Hematopoietic multipotent progenitor cell (in vitro differentiated cells): ENCODE data around the gene ITGB2. TPM values are rescaled to one million over a fixed set of nuclear protein-coding genes. Genes with fewer than 3 reads are reported as not detected.
"Not testable (repeated sequence)": the region's sequence is repeated elsewhere in the genome, so short reads cannot be mapped to it uniquely, and the experiment has no call there.

Experiments
- DNase-seq, 3 donors: peaks; one replicate each; pipeline ENCODE4 v3.0.0-alpha.2; 2011 to 2015; ENCODE audit warnings: low read depth in 2 of 3, low spot score in 2 of 3
- total RNA-seq: library from RNA; depleted of rRNA; stranded (reverse); fragments of >200 nt; gene quantifications from one replicate; pipeline ENCODE4 v1.2.3, GENCODE V29; 2012

The ITGB2 gene
- total RNA-seq, 1 donor: 169 TPM

DNA sequence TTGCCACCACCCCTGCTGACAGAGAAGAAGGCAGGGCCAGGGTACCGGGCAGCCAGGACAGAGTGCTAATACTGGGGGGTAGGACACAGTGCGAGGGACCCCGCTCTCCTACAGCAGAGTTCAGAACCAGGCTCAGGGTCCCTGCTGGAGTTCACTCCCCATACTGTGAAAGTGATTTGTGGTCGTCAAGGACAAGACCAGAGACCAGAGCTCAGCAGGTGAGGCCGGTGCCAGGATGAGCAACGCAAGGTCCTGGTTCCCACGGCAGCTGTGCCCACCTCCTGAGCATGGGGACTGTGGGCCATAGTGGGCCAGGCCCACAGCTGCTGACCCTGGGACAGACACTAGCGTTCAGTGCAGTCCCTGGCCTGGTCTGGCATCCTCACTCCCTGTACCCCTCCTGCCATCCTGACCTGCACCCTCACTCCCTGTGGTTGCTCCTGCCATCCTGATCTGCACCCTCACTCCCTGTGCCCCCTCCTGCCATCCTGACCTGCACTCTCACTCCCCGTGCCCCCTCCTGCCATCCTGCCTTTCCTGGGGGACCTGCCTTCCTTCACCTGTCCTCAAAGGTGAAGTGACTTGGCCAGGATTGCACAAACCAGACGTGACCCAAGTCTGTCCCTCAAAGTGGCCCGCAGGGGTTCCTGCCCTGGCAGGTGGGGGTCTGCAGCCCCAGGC, 33.4 kb downstream of the ITGB2 start:
- no peak for DNase-seq

DNA sequence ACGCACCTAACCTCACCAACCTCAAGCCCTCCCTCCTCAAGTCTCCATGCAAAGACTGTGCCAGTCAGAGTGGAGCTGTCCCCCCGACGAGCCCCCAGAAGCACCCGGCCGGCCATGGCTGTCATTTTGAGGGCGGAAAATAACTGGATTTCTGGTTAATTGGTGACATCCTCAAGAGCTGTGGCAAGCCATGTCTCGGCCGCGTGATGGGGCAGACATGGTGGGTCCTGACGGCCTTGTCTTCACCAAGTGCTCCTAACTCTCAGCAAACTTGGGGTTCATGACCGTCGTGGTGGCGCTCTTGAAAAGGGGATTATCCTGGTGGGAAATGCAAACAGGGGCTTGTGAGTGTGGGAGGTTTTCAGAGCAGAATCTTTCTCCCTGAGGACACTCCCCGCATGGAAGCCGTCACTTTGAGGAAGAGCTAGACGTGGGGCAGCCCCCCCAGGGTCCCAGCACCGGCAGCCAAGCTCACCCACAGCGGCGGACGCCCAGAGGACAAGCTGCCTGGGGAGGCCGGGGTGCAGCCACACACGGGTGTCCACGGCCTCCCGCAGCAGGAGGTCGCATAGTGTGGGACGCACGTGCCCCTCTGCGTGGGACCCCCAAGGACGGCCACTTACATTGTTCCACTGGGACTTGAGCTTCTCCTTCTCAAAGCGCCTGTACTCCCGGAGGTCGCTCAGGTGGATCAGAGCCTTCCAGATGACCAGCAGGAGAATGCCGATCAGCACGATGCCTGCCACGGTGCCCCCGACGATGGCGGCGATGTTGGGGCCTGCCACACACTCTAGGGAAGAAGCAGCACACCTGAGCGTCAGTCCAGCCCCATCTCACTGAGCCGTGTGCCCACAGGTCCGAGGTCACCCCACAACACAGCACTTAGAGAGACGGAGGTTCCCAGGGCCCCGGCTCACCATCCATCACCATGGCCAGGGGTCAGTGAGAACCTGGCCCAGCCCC, 34.3 kb downstream of the ITGB2 start:
- DNase-seq: no peak

DNA sequence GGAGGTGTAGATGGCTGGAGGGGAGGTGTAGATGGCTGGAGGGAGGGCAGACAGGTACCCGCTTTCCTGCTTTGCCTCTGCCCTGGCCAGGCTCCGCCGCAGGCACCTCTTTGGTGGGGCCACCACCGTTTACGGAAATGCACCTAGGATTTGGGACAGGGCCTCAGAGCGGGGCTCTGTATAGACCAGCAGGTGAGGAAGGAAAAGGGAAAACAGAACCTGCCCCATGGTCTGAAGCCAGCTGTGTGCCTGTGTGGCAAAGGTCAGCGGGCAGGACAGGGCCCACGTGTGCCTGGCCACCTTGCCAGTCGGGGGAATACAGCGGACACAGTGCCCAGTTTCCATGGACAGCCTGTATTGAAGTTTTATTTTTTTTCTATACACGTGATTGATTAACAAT, 35.1 kb downstream of the ITGB2 start:
- no peak for DNase-seq

DNA sequence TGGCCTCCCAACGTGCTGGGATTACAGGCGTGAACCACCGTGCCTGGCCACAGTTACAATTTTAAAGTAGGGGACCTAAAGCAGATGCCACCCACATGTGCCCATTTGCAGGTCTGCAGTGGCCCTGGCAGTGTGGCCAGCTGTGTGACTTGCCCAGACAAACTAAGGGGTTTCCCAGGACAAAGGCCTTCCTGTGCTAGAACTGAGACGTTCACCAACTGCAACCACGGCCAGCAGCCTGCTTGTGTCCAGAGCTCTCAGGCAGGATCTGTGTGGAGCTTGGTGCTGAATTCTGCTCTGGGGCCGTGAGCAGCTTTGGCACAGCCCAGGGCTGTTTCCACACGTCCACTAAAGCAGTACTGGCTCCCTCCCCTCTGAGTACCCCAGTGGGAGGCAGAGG, 36.6 kb downstream of the ITGB2 start:
- no peak for DNase-seq

DNA sequence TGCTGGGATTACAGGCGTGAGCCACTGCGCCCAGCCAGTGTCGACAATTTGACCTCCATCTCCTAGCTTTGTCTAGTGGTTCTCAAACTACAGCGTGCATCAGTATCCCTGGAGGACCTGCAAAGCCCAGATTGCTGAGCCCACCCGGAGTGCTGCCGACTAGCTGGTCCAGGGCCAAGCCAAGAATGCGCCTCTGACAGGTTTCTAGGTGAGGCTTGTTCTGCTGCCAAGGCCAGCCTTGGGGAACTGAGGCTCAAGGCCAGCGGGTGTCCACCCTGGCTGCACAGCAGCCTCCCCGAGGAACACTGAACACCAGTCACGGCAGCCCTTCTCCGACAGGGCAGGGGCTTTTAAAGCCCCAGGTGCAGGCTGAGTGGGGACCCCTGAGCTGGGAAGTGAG, 37.4 kb downstream of the ITGB2 start:
- no peak for DNase-seq

DNA sequence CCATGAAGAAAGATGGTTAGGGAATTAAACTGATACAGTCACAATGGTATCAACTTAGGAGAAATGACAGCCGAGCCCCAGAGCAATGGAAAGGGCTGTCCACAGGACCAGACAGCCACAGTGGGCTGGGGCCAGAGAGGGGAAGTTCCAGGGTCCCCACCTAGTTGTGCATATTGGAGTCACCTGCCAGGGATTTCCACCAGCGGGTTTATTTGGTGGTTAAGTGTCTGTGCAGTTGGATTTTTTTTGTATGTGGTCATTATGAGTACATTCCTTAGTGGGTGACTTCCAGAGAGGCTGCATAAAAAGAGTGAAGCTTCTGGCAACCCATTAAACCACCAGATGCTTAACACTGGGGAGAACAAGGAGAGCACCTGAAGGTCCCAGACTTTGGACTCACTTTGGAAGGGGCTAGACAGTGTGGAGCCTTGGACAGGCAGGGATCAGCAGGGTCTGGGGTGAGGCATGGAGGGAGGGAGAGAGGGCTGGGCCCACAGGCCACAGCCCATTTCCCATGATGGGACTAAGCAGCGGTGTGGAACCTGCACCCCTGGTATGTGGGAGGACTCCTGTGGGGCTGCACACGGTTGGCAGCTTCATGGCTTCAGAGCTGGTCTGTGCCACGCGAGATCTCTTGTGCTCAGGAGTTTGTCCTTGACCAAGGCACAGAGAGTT, 39.4 kb downstream of the ITGB2 start:
- peak in 2 of 3 donors; percentile 75 to 76 for DNase-seq

DNA sequence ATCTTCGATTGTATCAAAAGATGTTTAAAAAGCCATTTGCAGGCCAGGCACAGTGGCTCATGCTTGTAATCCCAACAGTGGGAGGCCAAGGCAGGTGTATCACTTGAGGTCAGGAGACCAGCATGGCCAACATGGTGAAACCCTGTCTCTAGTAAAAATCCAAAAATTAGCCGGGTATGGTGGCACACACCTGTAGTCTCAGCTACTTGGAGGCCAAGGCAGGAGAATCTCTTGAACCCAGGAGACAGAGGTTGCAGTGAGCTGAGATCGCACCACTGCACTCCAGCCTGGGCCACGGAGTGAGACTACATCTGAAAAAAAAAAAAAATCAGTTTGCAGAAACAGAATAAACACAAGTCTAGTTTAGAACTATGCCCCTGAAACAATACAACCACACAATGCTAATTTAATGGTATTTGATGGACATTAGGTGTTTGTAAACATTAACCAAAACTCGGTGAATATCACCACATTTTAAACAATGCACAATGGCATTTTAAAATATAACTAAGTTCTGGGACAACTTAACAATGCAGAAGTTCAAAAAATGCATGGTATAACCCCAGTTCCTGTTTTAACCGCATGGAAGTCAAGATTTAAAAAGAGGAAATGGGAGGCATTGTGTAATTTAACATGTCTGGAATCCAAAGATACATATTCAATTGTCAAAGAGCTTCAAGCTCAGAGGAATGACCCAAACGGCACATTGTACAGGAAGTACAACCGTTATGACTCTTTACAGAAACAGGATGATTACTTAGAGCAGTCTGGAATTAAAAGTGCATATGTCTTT, 40.1 kb downstream of the ITGB2 start:
- peak in 2 of 3 donors; percentile 83 to 95 for DNase-seq

DNA sequence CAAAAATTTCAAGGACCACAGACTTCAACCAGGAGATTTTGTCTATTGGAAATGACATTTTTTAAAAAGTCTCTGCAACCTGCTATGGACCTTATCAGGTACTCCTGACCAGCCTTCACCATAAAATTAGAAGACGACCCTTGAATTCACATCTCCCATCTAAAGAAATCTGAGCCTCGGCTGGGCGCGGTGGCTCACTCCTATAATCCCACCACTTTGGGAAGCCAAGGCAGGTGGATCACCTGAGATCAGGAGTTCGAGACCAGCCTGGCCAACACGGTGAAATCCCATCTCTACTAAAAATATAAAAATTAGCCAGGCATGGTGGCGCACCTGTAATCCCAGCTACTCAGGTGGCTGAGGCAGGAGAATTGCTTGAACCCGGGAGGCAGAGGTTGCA, 41.5 kb downstream of the ITGB2 start:
- not testable (repeated sequence) for DNase-seq

DNA sequence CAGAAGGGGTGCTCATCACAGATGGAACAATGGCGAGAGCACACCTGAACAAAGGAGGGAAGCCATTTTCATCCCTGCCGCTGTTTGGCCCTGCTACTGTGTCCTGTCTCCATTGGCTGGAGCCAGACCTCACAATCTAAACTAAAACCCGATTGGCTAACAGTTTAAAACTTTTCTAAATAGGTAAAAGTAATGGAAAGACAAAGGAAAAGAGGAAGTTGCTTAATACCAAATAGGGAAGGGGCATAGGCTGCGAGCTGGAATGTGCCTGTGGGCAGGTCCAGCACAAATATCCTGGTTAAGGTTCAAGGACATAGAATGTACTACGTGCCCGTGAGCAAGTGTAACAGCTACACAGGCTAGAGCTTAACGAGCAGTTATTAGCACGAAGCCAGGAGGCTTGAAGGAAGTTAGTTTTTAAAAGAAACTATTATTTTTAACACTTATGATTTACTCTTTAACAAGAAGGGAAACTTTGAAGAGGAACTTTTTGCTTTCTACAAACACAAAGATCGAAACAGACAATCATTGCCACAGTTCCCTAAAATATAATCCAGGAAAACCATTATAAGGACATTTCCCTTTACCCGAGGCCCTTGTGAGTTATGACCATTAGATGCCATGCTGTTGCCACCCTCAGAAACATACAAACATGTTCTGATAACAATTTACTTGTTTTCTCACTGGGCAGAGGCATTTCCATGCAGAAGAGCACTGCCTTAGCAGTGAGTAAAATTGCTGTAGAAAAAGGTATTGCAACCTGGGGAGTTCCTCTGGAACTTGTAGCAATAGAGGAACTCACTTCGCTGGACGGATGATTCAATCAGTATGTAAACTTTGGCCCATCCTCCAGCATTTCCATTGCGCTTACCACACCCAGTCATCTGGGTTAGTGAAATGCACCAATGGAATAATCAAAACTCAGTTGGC, 42.4 kb downstream of the ITGB2 start:
- peak in 2 of 3 donors; percentile 39 to 56 for DNase-seq

DNA sequence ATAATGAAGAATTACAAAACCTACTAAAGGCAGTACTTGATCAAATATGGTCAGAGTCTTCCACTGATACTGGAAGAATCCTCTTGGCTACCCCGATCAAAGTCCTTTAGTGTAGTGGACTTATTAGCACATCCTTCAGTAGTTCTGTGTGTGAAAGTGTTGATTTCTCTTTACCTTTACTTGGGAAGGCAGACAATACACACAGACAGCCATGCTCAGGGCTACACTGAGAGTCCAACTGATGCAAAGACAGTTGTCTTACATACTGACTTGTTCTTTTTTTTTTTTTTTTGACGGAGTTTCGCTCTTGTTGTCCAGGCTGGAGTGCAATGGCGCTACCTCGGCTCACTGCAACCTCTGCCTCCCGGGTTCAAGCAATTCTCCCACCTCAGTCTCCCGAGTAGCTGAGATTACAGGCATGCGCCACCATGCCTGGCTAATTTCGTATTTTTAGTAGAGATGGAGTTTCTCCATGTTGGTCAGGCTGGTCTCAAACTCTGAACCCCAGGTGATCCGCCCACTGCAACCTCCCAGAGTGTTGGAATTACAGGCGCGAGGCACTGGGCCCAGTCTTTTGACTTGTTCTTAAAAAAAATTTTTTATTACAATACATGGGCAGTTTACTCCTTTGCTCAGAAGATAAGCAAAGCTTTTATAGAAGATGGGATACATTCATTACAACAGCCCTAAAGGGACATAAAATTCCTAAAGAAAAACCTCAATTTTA, 43.7 kb downstream of the ITGB2 start:
- no peak for DNase-seq

DNA sequence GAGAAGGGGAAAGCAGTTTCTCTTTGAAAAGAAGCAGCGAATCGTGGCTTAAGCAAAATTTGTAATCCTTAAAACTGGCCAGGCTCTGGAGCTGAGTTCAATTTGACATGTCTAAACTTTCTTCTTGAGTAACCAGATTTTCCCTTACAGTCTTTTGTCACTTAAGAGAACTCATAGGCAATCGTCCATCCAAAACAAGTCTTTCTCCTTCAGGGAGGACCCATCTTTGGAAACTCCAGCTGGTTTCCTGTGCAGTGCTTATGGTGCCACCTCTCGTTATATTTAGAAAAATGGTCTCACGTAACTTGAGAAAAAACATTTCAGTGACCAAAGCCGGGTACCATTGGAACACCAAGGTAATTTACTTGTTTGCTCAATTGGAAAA, 45.4 kb downstream of the ITGB2 start:
- peak in 2 of 3 donors; percentile 44 to 54 for DNase-seq

DNA sequence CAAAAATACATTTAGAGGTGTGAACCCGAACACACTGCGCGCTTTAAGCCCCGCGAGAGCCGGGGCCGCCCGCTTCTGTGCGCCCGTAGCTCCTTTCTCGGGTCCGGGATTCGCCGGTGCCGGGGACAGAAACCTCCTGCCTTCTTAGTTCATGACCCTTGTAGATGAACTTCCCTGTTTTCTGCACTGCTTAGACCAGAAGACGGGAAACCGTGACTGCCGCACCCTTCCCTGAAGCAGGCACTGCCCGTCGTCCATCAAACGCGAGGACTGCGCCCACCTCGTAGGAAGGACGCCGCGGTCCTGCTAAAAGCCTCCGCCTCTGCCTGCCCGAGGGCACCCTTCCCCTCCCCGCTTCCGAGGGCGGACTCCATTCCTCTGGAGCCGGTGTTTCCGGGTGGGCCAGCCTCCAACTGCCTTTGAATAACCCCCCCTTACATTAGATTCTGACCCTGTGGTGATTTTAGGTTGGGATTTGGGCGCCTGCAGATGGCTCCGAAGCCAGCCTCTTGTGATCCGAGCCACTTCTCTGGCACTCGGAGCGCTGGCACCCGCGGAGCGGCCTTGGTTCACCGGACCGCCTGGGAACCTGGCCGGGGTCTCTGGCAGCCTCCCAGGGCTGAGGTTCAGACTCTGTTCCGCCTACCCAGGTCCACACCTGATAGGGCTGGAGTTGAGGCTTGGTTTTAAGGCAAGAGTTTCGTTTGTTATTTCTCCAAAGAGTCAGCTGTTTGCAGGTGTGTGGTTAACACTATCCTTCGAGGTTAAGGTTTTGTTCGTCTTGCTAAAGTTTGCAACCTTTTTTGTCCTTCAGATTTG, 46.0 kb downstream of the ITGB2 start:
- peak in 2 of 3 donors; percentile 47 to 57 for DNase-seq

DNA sequence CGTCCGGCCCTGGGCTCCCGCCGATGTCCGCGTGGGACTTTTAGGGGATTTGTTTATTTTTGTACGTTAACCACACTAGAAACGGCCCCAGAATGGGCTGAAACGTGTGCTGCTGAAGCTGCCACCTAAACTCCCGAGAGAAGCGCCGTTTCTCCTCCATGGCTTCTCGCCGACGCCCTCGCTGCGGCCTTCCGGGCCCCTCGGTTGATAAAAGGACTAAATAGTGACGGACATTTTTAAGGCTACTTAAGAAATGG, 46.5 kb downstream of the ITGB2 start:
- DNase-seq: no peak

DNA sequence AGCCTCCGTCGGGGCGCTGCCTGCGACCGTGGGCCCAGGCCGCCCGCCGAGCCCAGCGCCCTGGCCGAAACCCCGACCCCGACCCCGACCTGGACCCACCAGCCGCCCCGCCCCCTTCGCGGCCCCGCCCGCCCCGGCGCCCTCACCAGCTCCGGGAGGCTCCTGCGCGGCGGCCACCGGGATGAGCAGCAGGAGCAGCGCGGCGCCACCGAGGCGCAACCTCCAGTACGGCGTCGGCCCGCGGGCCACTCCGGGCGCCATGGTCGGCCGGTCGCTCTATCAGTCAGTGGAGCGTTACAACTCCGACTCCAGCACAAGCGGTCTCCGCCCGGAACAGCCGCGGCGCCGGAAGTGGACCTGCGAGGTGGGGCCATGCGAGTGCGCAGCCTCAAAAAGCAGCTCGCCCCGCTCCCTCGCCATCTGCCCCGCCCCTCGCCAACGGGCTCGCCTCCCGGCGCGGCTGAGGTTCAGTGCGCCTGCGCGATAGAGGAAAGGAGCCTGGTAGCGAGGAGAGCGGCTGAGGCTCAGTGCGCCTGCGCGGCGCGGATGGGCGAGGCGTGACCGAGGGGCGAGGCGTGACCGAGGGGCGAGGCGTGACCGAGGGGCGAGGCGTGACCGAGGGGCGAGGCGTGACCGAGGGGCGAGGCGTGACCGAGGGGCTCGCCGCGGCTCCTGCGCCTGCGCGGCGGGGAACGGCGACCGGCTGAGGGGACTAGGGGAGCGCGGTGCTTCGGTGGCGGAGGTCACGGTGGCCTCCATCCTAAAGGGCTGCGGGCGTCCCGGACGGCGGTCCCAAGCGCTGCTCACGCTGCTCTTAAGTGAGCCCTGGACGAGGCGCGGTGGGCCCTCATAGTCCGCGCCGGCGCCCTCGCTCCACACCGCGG, 47.1 kb downstream of the ITGB2 start, which contains the start of gene PTTG1IP:
PTTG1IP (minus strand) TSS at position 335 of the 884 bp plus-strand sequence; CDS start at position 261, 74 bp downstream.
- DNase-seq: peak; percentile 99

DNA sequence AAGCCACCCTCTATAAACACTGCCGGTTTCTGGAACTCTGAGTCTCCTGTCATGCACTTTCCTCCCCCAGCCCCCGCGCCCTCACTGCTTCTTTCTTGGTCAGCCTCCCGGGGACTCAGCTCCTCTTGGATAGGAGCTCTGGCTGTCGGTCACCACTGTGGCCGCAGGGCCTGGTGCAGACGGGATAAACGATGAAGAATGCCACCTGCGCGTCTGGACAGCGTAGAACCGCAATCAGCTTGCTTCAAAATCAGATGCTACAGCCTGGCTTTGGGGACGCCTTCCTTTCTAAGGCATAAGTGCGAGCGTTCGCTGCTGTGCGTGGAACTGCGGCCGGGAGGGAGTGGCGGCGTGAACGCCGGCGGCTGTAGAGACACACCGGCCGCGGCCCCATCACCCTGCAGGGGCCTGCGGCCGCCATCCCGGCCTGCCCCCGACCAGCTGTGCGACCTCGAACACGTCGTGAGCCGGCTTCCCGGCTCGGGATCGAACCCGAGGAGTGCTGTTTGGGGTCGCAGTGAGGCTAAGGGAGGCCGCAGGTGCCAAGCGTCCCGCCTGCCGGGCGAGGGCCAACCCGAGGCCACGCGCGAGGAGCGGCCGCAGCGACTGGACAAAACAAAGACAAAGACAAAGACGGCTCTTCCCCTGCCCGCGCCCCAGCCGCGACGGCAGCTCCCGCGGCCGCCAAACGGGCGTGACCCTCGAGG, 47.9 kb downstream of the ITGB2 start:
- DNase-seq: no peak

DNA sequence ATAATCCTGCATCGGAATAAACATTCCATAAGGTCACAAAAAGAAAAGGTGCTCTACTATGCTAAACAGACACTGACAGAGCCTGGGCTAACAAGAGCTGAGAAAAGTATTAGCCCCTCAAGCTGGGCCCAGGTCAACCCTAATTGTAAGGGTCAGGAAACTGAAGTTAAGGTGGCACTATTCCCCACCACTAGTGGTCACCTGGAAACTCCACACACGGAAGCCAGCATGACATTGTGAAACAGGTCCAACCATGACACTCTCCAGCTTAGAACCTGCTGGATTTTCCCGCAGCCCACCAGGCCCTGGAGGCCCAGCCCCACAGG, 48.4 kb downstream of the ITGB2 start:
- DNase-seq: peak in 1 of 3 donors; percentile 16
